ENCODE measurements around the gene WDFY4. TPM values are rescaled to one million over a fixed set of nuclear protein-coding genes. Genes with fewer than 3 reads are reported as not detected.

WDFY4 gene
- total RNA-seq, 1 donor = not detected

DNA sequence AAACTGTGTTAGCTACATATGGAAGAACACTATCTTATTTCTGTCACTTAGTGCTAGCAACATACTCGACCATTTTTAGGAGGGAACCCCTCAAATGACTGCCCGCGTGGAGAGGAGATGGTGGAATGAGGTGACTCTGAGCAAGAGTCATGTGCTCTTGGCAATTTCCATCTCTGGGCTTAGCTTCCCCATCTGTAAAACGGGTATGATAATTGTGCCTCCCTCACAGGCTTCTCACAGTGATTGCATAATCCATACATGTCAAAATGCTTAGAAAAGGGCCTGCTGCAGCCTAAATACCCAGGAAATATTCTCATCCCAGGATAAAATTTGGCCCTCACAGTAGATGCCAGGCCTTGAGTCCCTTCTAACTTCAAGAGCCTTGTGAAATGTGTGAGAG lies 86.6 kb downstream of the WDFY4 start:
- no peak for TF ChIP-seq CTCF (IDR thresholded peaks at IDR 0.05; ENCODE audit: insufficient read depth, low read length)
- H3K4me3 ChIP-seq (ENCODE audit: low read depth, low read length) = no peak overlapping the region
- no peak for DNase-seq (ENCODE audit: low read depth)

- DNase-seq (ENCODE audit: low read depth) = no peak
- no peak overlapping the region for H3K4me3 ChIP-seq (ENCODE audit: low read depth, low read length)
- TF ChIP-seq CTCF (IDR thresholded peaks at IDR 0.05; ENCODE audit: insufficient read depth, low read length) = no peak
These were observed 87.4 kb downstream of the WDFY4 start for GRCh38 chr10:48772059-48772458.

GRCh38 chr10:48773580-48773979 lies 88.9 kb downstream of the WDFY4 start:
- TF ChIP-seq CTCF (IDR thresholded peaks at IDR 0.05; ENCODE audit: insufficient read depth, low read length) = no peak
- DNase-seq (ENCODE audit: low read depth) = no peak
- no peak overlapping the region for H3K4me3 ChIP-seq (ENCODE audit: low read depth, low read length)

- H3K4me3 ChIP-seq (ENCODE audit: low read depth, low read length) = no peak overlapping the region
- TF ChIP-seq CTCF (IDR thresholded peaks at IDR 0.05; ENCODE audit: insufficient read depth, low read length) = no peak
- DNase-seq (ENCODE audit: low read depth) = no peak
These were observed 89.9 kb downstream of the WDFY4 start for GRCh38 chr10:48774416-48775205.

- no peak overlapping the region for H3K4me3 ChIP-seq (ENCODE audit: low read depth, low read length)
- TF ChIP-seq CTCF (IDR thresholded peaks at IDR 0.05; ENCODE audit: insufficient read depth, low read length) = no peak
These were observed 90.5 kb downstream of the WDFY4 start for GRCh38 chr10:48775206-48775517.

GRCh38 chr10:48776005-48776522 lies 91.4 kb downstream of the WDFY4 start:
- H3K4me3 ChIP-seq (ENCODE audit: low read depth, low read length) = no peak overlapping the region
- TF ChIP-seq CTCF (IDR thresholded peaks at IDR 0.05; ENCODE audit: insufficient read depth, low read length) = no peak
- DNase-seq (ENCODE audit: low read depth) = no peak

More at GRCh38 chr10:48775206-48775517, 90.5 kb downstream of the WDFY4 start:
- no peak for DNase-seq (ENCODE audit: low read depth)

Data from fibroblast of the aortic adventitia (primary cell).